IMR-90 (cell line): ENCODE results near the gene JMJD1C. TPM values are rescaled to one million over a fixed set of nuclear protein-coding genes. Genes with fewer than 3 reads are reported as not detected.

Source experiments
- ATAC-seq: fragments of 200-7000 bp; cut with Tn5 transposase; 2 replicates; pipeline ENCODE4 v1.9.1; 2020; ENCODE audit warnings: low read depth, mild to moderate bottlenecking, moderate library complexity
- BruUV-seq: library from RNA; stranded (reverse); fragments of 400-500 nt; replicated peaks from 2 replicates; lab custom pipeline; 2021; lab: Mats Ljungman, UMichigan
- CTCF ChIA-PET: fragments of 300-600 bp; formaldehyde crosslinking; extraction: SDS; loops from one replicate; lab custom pipeline; 2021; ENCODE audit warnings: antibody characterized with exemption; lab: Yijun Ruan, JAX
- POLR2A ChIA-PET: fragments of 300-600 bp; sonication (Branson Sonifier 250); formaldehyde crosslinking; loops from one replicate; lab custom pipeline; 2022; ENCODE audit warnings: antibody characterized with exemption; ENCODE audit not compliant: unreplicated experiment; lab: Charles Lee
- DNase-seq: peaks from one replicate; pipeline ENCODE4 v3.0.0; 2013
- H2AFZ ChIP-seq: replicated peaks from 2 replicates; pipeline ENCODE3; 2013; ENCODE audit warnings: low read length, mild to moderate bottlenecking; ENCODE audit not compliant: poor library complexity
- H2AK5ac ChIP-seq: 2 replicates; pipeline ENCODE4 v1.6.1; 2013; ENCODE audit warnings: low read depth, low read length, inconsistent platforms
- H2AK9ac ChIP-seq: replicated peaks from 2 replicates; pipeline ENCODE3; 2013; ENCODE audit warnings: mild to moderate bottlenecking, low read depth, low read length, moderate library complexity; ENCODE audit not compliant: poor library complexity
- H2BK120ac ChIP-seq: 2 replicates; pipeline ENCODE4 v1.6.1; 2013; ENCODE audit warnings: low read depth, low read length, inconsistent platforms
- H2BK15ac ChIP-seq: 3 replicates; pipeline ENCODE4 v1.6.1; 2013; ENCODE audit warnings: low read depth, low read length, inconsistent platforms
- H2BK20ac ChIP-seq: 2 replicates; pipeline ENCODE4 v1.6.1; 2013; ENCODE audit warnings: low read depth, mild to moderate bottlenecking, inconsistent platforms, low read length, moderate library complexity
- H2BK5ac ChIP-seq: 2 replicates; pipeline ENCODE4 v1.6.1; 2013; ENCODE audit warnings: mild to moderate bottlenecking, low read depth, low read length, inconsistent platforms; ENCODE audit not compliant: poor library complexity, severe bottlenecking
- H3K14ac ChIP-seq: replicated peaks from 2 replicates; pipeline ENCODE4 v1.6.1; 2013; ENCODE audit warnings: low read depth, low read length, inconsistent platforms
- H3K18ac ChIP-seq: 2 replicates; pipeline ENCODE4 v1.6.1; 2013; ENCODE audit warnings: low read depth, low read length, control low read depth
- H3K23ac ChIP-seq: 2 replicates; pipeline ENCODE4 v1.6.1; 2013; ENCODE audit warnings: low read depth, low read length, inconsistent platforms
- H3K27ac ChIP-seq: 2 replicates; pipeline ENCODE4 v1.5.1; 2013; ENCODE audit warnings: mild to moderate bottlenecking, control low read depth, low read length; ENCODE audit not compliant: insufficient read depth
- H3K27me3 ChIP-seq: 2 replicates; pipeline ENCODE4 v1.6.1; 2013; ENCODE audit warnings: low read length; ENCODE audit not compliant: control insufficient read depth, insufficient read depth
- H3K36me3 ChIP-seq: 2 replicates; pipeline ENCODE4 v1.6.1; 2013; ENCODE audit warnings: low read length, mixed read lengths; ENCODE audit not compliant: control insufficient read depth, insufficient read depth
- H3K4ac ChIP-seq: 2 replicates; pipeline ENCODE4 v1.6.1; 2013; ENCODE audit warnings: low read depth, low read length, inconsistent platforms
- H3K4me1 ChIP-seq: 2 replicates; pipeline ENCODE4 v1.6.1; 2013; ENCODE audit warnings: low read length, mixed read lengths; ENCODE audit not compliant: control insufficient read depth, insufficient read depth
- H3K4me2 ChIP-seq: 2 replicates; pipeline ENCODE4 v1.6.1; 2013; ENCODE audit warnings: low read depth, mild to moderate bottlenecking, control low read depth, low read length, moderate library complexity
- H3K4me3 ChIP-seq: 2 replicates; pipeline ENCODE4 v1.5.1; 2013; ENCODE audit warnings: low read depth, mild to moderate bottlenecking, control low read depth, low read length, moderate library complexity; ENCODE audit not compliant: insufficient read depth
- H3K56ac ChIP-seq: 2 replicates; pipeline ENCODE4 v1.6.1; 2013; ENCODE audit warnings: low read length, inconsistent platforms; ENCODE audit not compliant: insufficient read depth; ENCODE audit errors: extremely low read depth
- H3K79me1 ChIP-seq, 2 experiments: 2 replicates each; pipeline ENCODE4 v1.6.1; 2013; ENCODE audit warnings: low read length in 2 of 2, inconsistent platforms in 1 of 2, low read depth in 1 of 2
- H3K9ac ChIP-seq: 2 replicates; pipeline ENCODE4 v1.6.1; 2013; ENCODE audit warnings: low read depth, low read length, control low read depth
- H3K9me1 ChIP-seq: 2 replicates; pipeline ENCODE4 v1.6.1; 2013; ENCODE audit warnings: low read length, inconsistent platforms; ENCODE audit not compliant: insufficient read depth
- H3K9me3 ChIP-seq: 2 replicates; pipeline ENCODE4 v1.6.1; 2013; ENCODE audit warnings: low read length; ENCODE audit not compliant: control insufficient read depth, insufficient read depth
- H4K20me1 ChIP-seq: 2 replicates; pipeline ENCODE4 v1.6.1; 2013; ENCODE audit warnings: low read length, inconsistent platforms; ENCODE audit not compliant: insufficient read depth
- H4K5ac ChIP-seq: 2 replicates; pipeline ENCODE4 v1.6.1; 2013; ENCODE audit warnings: mild to moderate bottlenecking, low read depth, low read length, control low read depth
- H4K8ac ChIP-seq, 2 experiments: 2 replicates each; pipeline ENCODE4 v1.6.1; 2013; ENCODE audit warnings: low read depth in 2 of 2, low read length in 2 of 2, control low read depth in 1 of 2, inconsistent platforms in 1 of 2
- H4K91ac ChIP-seq: 2 replicates; pipeline ENCODE4 v1.6.1; 2013; ENCODE audit warnings: low read depth, low read length, inconsistent platforms; ENCODE audit not compliant: insufficient read depth
- BHLHE40 ChIP-seq: fragments of 150-350 bp; IDR thresholded peaks from 2 replicates; pipeline ENCODE4 v1.6.1; 2016; ENCODE audit warnings: mild to moderate bottlenecking, low read depth, low read length
- ELK1 ChIP-seq: fragments of 150-350 bp; IDR thresholded peaks from 2 replicates; pipeline ENCODE4 v1.6.1; 2016; ENCODE audit warnings: low read depth, mild to moderate bottlenecking, low read length, moderate library complexity, borderline replicate concordance
- FOS ChIP-seq: fragments of 150-350 bp; IDR thresholded peaks from 2 replicates; pipeline ENCODE4 v1.6.1; 2016; ENCODE audit warnings: low read depth, low read length
- MXI1 ChIP-seq: IDR thresholded peaks from 2 replicates; pipeline ENCODE4 v1.6.1; 2012; ENCODE audit warnings: low read depth, mild to moderate bottlenecking, low read length, moderate library complexity, borderline replicate concordance
- NFE2L2 ChIP-seq: fragments of 150-350 bp; IDR thresholded peaks from 2 replicates; pipeline ENCODE4 v1.6.1; 2016; ENCODE audit warnings: low read depth, mild to moderate bottlenecking, low read length
- SMC3 ChIP-seq: fragments of 150-350 bp; IDR thresholded peaks from 2 replicates; pipeline ENCODE4 v1.6.1; 2016; ENCODE audit warnings: low read depth, mild to moderate bottlenecking, antibody characterized with exemption, low read length, moderate library complexity
- WGBS, 2 experiments: methylation state at CpG; one replicate each; pipeline versions ENCODE4 v1.1.5 to v1.1.7; 2013; ENCODE audit warnings: missing lambda C conversion rate in 2 of 2; ENCODE audit not compliant: insufficient read length in 1 of 2; ENCODE audit errors: extremely low coverage in 2 of 2; 5-methylcytosine and 5-hydroxymethylcytosine counted together
- dilution Hi-C: fragments of 300-500 bp; cut with HindIII; formaldehyde crosslinking; loops from one replicate; pipeline ENCODE4 v1.14.3; 2018; ENCODE audit warnings: low sequenced_read_pairs; ENCODE audit not compliant: unreplicated experiment
- in situ Hi-C: fragments of 300-500 bp; cut with MboI; formaldehyde crosslinking; loops from 3 replicates; pipeline ENCODE4 v1.14.3; 2019; ENCODE audit warnings: low sequenced_read_pairs, inconsistent platforms, mixed read lengths
- intact Hi-C: fragments of 100-400 bp; cut with micrococcal nuclease; formaldehyde crosslinking; loops from 2 replicates; pipeline ENCODE4 v1.10.0; 2022
- polyA plus RNA-seq, 3 experiments: library from polyadenylated mRNA; depleted of rRNA; stranded (reverse); fragments of >200 nt; gene quantifications; 2 replicates each; pipeline ENCODE4 v1.2.3, GENCODE V29; 2012; ENCODE audit warnings: low replicate concordance in 1 of 3
- total RNA-seq: library from RNA; depleted of rRNA; stranded (reverse); fragments of >200 nt; gene quantifications from 2 replicates; pipeline ENCODE4 v1.2.3, GENCODE V29; 2012

JMJD1C gene
- total and polyA plus RNA-seq, 2 of the 4 experiments (the other 2 are of a cell fraction), result 15.6 to 96.8 TPM

DNA sequence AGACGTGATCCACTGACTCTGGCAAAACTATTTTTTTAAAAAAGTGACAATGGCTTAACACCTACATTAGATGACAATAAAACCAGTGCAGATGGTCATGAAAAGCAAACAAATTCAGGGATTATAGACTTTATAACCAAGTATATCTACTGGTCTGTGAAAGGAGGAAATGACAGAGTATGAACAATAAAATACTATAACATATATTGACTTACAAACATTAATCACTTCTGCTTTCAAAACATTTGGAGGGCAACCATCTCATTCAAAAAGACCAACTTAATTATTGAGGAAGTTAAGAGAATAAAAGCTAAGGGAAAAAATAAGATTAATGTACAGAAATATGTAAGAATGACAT, 34.8 kb downstream of the JMJD1C start:
- H3K36me3 ChIP-seq, result no peaks in the 10 kb centered on the region
- H3K4me3 ChIP-seq, result no peak overlapping the region
- no peak overlapping the region for H3K18ac ChIP-seq
- ChIA-PET POLR2A (no interaction called here), CTCF (interaction anchor here (0.6 kb wide), 1 partner anchor 199 kb away, joined by 5 read pairs; no protein-coding TSS in a partner anchor)
- 0 out of 2 replicates have a peak overlapping the region, but pooled peaks have one; percentile 68 for H3K14ac ChIP-seq
- no peak overlapping the region for H2AK9ac ChIP-seq
- no peak overlapping the region for H3K23ac ChIP-seq
- no peak overlapping the region for H4K5ac ChIP-seq
- H3K4ac ChIP-seq, result peak overlapping the region; percentile 1; the same call in 1 of the 2 replicates
- no peak overlapping the region for H3K27ac ChIP-seq
- no peak overlapping the region for H2BK5ac ChIP-seq
- DNase-seq, result no peak
- H4K8ac ChIP-seq, result peak overlapping the region in 1 of 2 experiments; percentile 55; a peak in 1 of 4 replicates
- peaks cover 11% of the 10 kb centered on the region for H3K4me1 ChIP-seq
- no peaks in the 10 kb centered on the region for H3K27me3 ChIP-seq
- H2AK5ac ChIP-seq, result no peak overlapping the region
- no peak overlapping the region for H2AFZ ChIP-seq
- H3K56ac ChIP-seq, result no peak overlapping the region
- no peak overlapping the region for H3K9ac ChIP-seq
- TF ChIP-seq MXI1 (no peak), BHLHE40 (no peak), ELK1 (no peak), NFE2L2 (no peak), FOS (no peak), SMC3 (no peak)
- H3K9me3 ChIP-seq, result no peaks in the 10 kb centered on the region
- no peak for ATAC-seq
- no peak overlapping the region for H2BK15ac ChIP-seq
- no peak overlapping the region for H2BK20ac ChIP-seq
- intact Hi-C loops (no loop called here), dilution Hi-C loops (no loop called here), in situ Hi-C loops (no loop called here)
- H2BK120ac ChIP-seq, result no peak overlapping the region
- peaks cover 42% of the 10 kb centered on the region for H4K20me1 ChIP-seq
- H3K79me1 ChIP-seq, result peaks cover 17 to 79% of the 10 kb centered on the region in 2 experiments
- H4K91ac ChIP-seq, result no peak overlapping the region
- peaks cover 7% of the 10 kb centered on the region for H3K9me1 ChIP-seq
- H3K4me2 ChIP-seq, result no peak overlapping the region
- no TSS peak for BruUV-seq
- WGBS, 2 experiments, result no CpG with 5 or more reads among the region's 1 CpG
